K562 (cell line): Measurements from ENCODE around the gene DIP2A. TPM values are rescaled to one million over a fixed set of nuclear protein-coding genes. Genes with fewer than 3 reads are reported as not detected.
A peak's percentile ranks its signal among the peaks of the same experiment; 100 is the strongest.

Source experiments
- CAMTA2 ChIP-seq: fragments of 250-450 bp; sonication (Bioruptor Pico); conservative IDR thresholded peaks from 2 replicates; pipeline ENCODE4 v1.5.1; 2022
- CEBPG ChIP-seq, 3 experiments: fragments of 200-800 bp in 1 of 3; sonication (Bioruptor generic) in 1 of 3; sonication (generic) in 1 of 3; formaldehyde crosslinking in 1 of 3; IDR thresholded peaks in 2 of 3; conservative IDR thresholded peaks in 1 of 3; 2 replicates each; pipeline versions ENCODE4 v1.6.1 to v1.8.0; 2016 to 2022; ENCODE audit warnings: missing compliant biosample characterization in 2 of 3, missing genetic modification characterization in 2 of 3, mild to moderate bottlenecking in 1 of 3, missing genetic modification reagents in 1 of 3
- CREB3 ChIP-seq: fragments of 450-650 bp; conservative IDR thresholded peaks from 2 replicates; pipeline ENCODE4 v1.6.1; 2016; ENCODE audit warnings: missing genetic modification characterization, low read depth, mild to moderate bottlenecking, missing compliant biosample characterization, moderate library complexity
- ELF2 ChIP-seq: fragments of 250-450 bp; sonication (Bioruptor Pico); IDR thresholded peaks from 2 replicates; pipeline ENCODE4 v1.5.0; 2021; ENCODE audit warnings: mild to moderate bottlenecking
- NFYB ChIP-seq: IDR thresholded peaks from 2 replicates; pipeline ENCODE4 v1.6.1; 2011; ENCODE audit warnings: mild to moderate bottlenecking, moderate library complexity; ENCODE audit not compliant: insufficient read length; ENCODE audit errors: extremely low read depth
- PCBP2 ChIP-seq: fragments of 200-400 bp; formaldehyde crosslinking; IDR thresholded peaks from 2 replicates; pipeline ENCODE4 v1.6.1; 2018; ENCODE audit warnings: low read length, low read depth, mild to moderate bottlenecking, moderate library complexity; ENCODE audit not compliant: poor library complexity, severe bottlenecking
- ZNF311 ChIP-seq: fragments of 250-450 bp; sonication (Bioruptor Pico); IDR thresholded peaks from 2 replicates; pipeline ENCODE4 v1.4.0; 2020; ENCODE audit warnings: mild to moderate bottlenecking, moderate library complexity
- ZNF384 ChIP-seq: IDR thresholded peaks from 2 replicates; pipeline ENCODE4 v1.6.1; 2012; ENCODE audit warnings: low read depth, low read length, improper control_type of control experiment
- ZNF41 ChIP-seq: fragments of 250-450 bp; sonication (Bioruptor Pico); conservative IDR thresholded peaks from 2 replicates; pipeline ENCODE4 v1.4.0; 2020; ENCODE audit warnings: mild to moderate bottlenecking
- ZNF551 ChIP-seq: fragments of 250-450 bp; sonication (Bioruptor Pico); IDR thresholded peaks from 2 replicates; pipeline ENCODE4 v1.5.0; 2021; ENCODE audit warnings: mild to moderate bottlenecking, moderate library complexity
- ZNF639 ChIP-seq, 2 experiments: fragments of 200-800 bp in 1 of 2; sonication (Bioruptor generic) in 1 of 2; sonication (generic) in 1 of 2; formaldehyde crosslinking in 1 of 2; IDR thresholded peaks in 1 of 2; conservative IDR thresholded peaks in 1 of 2; 2 replicates each; pipeline versions ENCODE4 v1.5.0 to v1.6.1; 2016 to 2020; ENCODE audit warnings: missing compliant biosample characterization in 1 of 2, missing genetic modification characterization in 1 of 2, missing genetic modification reagents in 1 of 2
- polyA plus RNA-seq, 8 experiments: library from polyadenylated mRNA; depleted of rRNA in 4 of 8; stranded (reverse) in 5 of 8; unstranded in 3 of 8; fragments of >200 nt; fragmentation: Nextera tagmentation in 2 of 8; fragmentation: Illumina TruSeq in 1 of 8; extraction: Ambion mirVana in 2 of 8; extraction: Trizol in 1 of 8; gene quantifications; 2 replicates each; pipeline versions ENCODE4 v1.2.1 to v1.2.3, GENCODE V29; 2011 to 2014; ENCODE audit warnings: inconsistent platforms in 1 of 8, missing spikeins in 1 of 8
- total RNA-seq, 7 experiments: library from RNA; depleted of rRNA in 6 of 7; stranded (reverse); fragments of >200 nt in 6 of 7; fragmentation: Illumina TruSeq in 2 of 7; extraction: Trizol in 2 of 7; gene quantifications; 2 replicates each; pipeline versions ENCODE4 v1.2.1 to v1.2.3, GENCODE V29; 2011 to 2021; ENCODE audit warnings: low replicate concordance in 1 of 7
- TF ChIP-seq, protein P1 (sequence below): fragments of 450-650 bp; conservative IDR thresholded peaks from 2 replicates; pipeline ENCODE4 v1.6.1; 2016; ENCODE audit warnings: missing genetic modification characterization, low read depth, mild to moderate bottlenecking, control low read depth, missing compliant biosample characterization
- TF ChIP-seq, protein P2 (sequence below): fragments of 450-650 bp; formaldehyde crosslinking; IDR thresholded peaks from 2 replicates; pipeline ENCODE4 v1.4.0; 2022; ENCODE audit warnings: missing genetic modification characterization

The DIP2A gene
- total and polyA plus RNA-seq, 9 of the 15 experiments (the other 6 are each of a cell fraction or from before 2014, with no cell fraction given) = 4.3 to 34.5 (median 20.3) TPM

- TF ChIP-seq, protein P1, sequence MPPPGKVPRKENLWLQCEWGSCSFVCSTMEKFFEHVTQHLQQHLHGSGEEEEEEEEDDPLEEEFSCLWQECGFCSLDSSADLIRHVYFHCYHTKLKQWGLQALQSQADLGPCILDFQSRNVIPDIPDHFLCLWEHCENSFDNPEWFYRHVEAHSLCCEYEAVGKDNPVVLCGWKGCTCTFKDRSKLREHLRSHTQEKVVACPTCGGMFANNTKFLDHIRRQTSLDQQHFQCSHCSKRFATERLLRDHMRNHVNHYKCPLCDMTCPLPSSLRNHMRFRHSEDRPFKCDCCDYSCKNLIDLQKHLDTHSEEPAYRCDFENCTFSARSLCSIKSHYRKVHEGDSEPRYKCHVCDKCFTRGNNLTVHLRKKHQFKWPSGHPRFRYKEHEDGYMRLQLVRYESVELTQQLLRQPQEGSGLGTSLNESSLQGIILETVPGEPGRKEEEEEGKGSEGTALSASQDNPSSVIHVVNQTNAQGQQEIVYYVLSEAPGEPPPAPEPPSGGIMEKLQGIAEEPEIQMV = peak; percentile 82
- TF ChIP-seq ZNF384 (no peak), ELF2 (CRISPR knock-in tag) (peak; percentile 69), NFYB (peak; percentile 39), CAMTA2 (CRISPR knock-in tag) (0 out of 2 replicates have a peak, but pooled peaks have one; percentile 64), PCBP2 (no peak), ZNF551 (CRISPR knock-in tag) (0 out of 2 replicates have a peak, but pooled peaks have one; percentile 23), CREB3 (peak; percentile 99), ZNF639 (CRISPR knock-in tag; conservative IDR thresholded peaks at IDR 0.05 in 1 of 2, IDR thresholded peaks at IDR 0.05 in 1 of 2) (peak in 1 of 2 experiments; percentile 96; a peak in 2 of 4 replicates), ZNF41 (CRISPR knock-in tag) (peak; percentile 88), CEBPG (CRISPR knock-in tag; IDR thresholded peaks at IDR 0.05) (no peak), CEBPG (tag; conservative IDR thresholded peaks at IDR 0.05 in 1 of 2, IDR thresholded peaks at IDR 0.05 in 1 of 2) (0 out of 4 replicates have a peak, but pooled peaks of 1 of the 2 experiments have one; percentile 15), ZNF311 (CRISPR knock-in tag) (peak; percentile 84)
- TF ChIP-seq, protein P2, sequence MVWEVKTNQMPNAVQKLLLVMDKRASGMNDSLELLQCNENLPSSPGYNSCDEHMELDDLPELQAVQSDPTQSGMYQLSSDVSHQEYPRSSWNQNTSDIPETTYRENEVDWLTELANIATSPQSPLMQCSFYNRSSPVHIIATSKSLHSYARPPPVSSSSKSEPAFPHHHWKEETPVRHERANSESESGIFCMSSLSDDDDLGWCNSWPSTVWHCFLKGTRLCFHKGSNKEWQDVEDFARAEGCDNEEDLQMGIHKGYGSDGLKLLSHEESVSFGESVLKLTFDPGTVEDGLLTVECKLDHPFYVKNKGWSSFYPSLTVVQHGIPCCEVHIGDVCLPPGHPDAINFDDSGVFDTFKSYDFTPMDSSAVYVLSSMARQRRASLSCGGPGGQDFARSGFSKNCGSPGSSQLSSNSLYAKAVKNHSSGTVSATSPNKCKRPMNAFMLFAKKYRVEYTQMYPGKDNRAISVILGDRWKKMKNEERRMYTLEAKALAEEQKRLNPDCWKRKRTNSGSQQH (CRISPR knock-in tag) = peak; percentile 78; the same call in 1 of the 2 replicates
These were observed 60.4 kb downstream of the DIP2A start (continued) for GRCh38 chr21:46518983-46519583.
